ENCODE results near the gene BTN3A1.

DNA sequence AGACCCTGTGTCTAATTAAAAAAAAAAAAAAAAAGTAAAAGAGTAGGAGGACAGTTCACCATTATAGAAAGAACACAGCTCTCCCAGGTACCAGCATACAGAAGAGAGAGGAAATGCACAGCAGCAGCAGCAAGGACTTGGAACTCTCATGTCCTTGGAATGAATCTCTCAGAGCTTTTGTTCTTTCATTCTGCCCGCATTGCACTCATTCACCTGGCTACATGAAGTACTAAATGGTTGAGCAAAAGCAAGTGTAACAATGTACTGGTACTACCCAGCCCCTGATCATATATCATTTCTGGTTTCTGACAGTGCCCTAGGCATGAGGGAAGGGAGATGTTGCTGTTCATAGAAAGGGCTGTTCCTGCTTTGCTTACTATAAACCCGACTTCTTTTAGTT lies 26.1 kb downstream of the BTN3A1 start:
- TF ChIP-seq, protein P1, sequence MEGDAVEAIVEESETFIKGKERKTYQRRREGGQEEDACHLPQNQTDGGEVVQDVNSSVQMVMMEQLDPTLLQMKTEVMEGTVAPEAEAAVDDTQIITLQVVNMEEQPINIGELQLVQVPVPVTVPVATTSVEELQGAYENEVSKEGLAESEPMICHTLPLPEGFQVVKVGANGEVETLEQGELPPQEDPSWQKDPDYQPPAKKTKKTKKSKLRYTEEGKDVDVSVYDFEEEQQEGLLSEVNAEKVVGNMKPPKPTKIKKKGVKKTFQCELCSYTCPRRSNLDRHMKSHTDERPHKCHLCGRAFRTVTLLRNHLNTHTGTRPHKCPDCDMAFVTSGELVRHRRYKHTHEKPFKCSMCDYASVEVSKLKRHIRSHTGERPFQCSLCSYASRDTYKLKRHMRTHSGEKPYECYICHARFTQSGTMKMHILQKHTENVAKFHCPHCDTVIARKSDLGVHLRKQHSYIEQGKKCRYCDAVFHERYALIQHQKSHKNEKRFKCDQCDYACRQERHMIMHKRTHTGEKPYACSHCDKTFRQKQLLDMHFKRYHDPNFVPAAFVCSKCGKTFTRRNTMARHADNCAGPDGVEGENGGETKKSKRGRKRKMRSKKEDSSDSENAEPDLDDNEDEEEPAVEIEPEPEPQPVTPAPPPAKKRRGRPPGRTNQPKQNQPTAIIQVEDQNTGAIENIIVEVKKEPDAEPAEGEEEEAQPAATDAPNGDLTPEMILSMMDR (IDR thresholded peaks at IDR 0.05), result no peak
- TF ChIP-seq EP300 (IDR thresholded peaks at IDR 0.05), result no peak

Measured in sigmoid colon (tissue), 4 donors.